GM19463 (cell line): ENCODE data around the gene HDAC1.
"Not testable (repeated sequence)": the region's sequence is repeated elsewhere in the genome, so short reads cannot be mapped to it uniquely, and the experiment has no call there.

Experiments used
- ATAC-seq: cut with Tn5 transposase; IDR thresholded peaks from one replicate; pipeline ENCODE4 v1.9.1; 2021; ENCODE audit warnings: mild to moderate bottlenecking, moderate library complexity; ENCODE audit not compliant: unreplicated experiment

Gene HDAC1

GRCh38 chr1:32341971-32342370 is 50.1 kb downstream of the HDAC1 start:
- no peak for ATAC-seq

GRCh38 chr1:32342704-32343103 is 50.8 kb downstream of the HDAC1 start:
- ATAC-seq = no peak

- ATAC-seq = no peak
Observed at GRCh38 chr1:32345289-32345827, 53.5 kb downstream of the HDAC1 start.

GRCh38 chr1:32346532-32347157 is 54.8 kb downstream of the HDAC1 start:
- ATAC-seq = no peak

- ATAC-seq = no peak
Observed at GRCh38 chr1:32349211-32349708, 57.4 kb downstream of the HDAC1 start.

- peak; percentile 36 for ATAC-seq
Observed at GRCh38 chr1:32350785-32351398, 59.0 kb downstream of the HDAC1 start.

- ATAC-seq = peak; percentile 89
Observed at GRCh38 chr1:32351399-32352238, 59.7 kb downstream of the HDAC1 start.

GRCh38 chr1:32352239-32352745 is 60.4 kb downstream of the HDAC1 start:
- no peak for ATAC-seq

GRCh38 chr1:32352831-32353383 is 61.0 kb downstream of the HDAC1 start:
- ATAC-seq = no peak

GRCh38 chr1:32353431-32353830 is 61.5 kb downstream of the HDAC1 start:
- no peak for ATAC-seq

GRCh38 chr1:32353886-32354570 is 62.1 kb downstream of the HDAC1 start:
- no peak for ATAC-seq

GRCh38 chr1:32355778-32356177 is 63.9 kb downstream of the HDAC1 start:
- not testable (repeated sequence) for ATAC-seq

- no peak for ATAC-seq
Observed at GRCh38 chr1:32356478-32356877, 64.6 kb downstream of the HDAC1 start.

- ATAC-seq = no peak
Observed at GRCh38 chr1:32357614-32358013, 65.7 kb downstream of the HDAC1 start.

GRCh38 chr1:32358435-32358834 is 66.6 kb downstream of the HDAC1 start:
- ATAC-seq = no peak

GRCh38 chr1:32361308-32361673 is 69.4 kb downstream of the HDAC1 start:
- no peak for ATAC-seq

GRCh38 chr1:32361674-32362473 is 70.0 kb downstream of the HDAC1 start:
- ATAC-seq = no peak

GRCh38 chr1:32362474-32363313 is 70.8 kb downstream of the HDAC1 start, which contains the start of the genes FAM229A and TSSK3:
Gene FAM229A, minus strand, starts transcription at chr1:32362485. Its CDS starts 394 bp downstream, at chr1:32362091.
Gene TSSK3, plus strand, starts transcription at chr1:32362539. Its CDS starts 163 bp downstream, at chr1:32362702.
- ATAC-seq = no peak
